Placental epithelial cell (primary cell): ENCODE results near the gene POTEG. TPM values are rescaled to one million over a fixed set of nuclear protein-coding genes. Genes with fewer than 3 reads are reported as not detected.

Experiments
- small RNA-seq: library from RNA; depleted of rRNA; stranded (forward); fragments of <200 nt; gene quantifications from one replicate; pipeline ENCODE3, GENCODE V24; 2012
- total RNA-seq: library from RNA; depleted of rRNA; stranded (reverse); fragments of >200 nt; gene quantifications from 2 replicates; pipeline ENCODE4 v1.2.3, GENCODE V29; 2012

The POTEG gene
- not detected in 2 replicates for total RNA-seq

DNA sequence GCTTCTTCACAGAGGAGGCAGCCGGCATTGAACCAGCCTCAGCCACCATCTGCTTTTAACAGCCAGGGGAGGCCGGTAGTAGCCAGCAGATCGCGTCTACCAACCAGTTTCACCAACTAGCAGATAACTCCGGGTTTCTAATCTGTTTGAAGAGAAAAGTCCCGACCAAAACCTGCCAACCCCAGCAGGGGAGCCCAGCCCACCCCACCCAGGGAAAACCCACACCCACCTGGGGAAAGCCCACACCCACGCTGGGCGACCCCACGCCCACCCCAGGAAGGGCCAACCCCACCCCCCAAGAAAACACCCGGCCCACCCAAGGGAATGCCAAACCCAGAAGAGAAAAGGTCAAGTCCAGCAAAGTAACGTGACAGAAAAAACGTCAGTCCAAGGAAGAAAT is at the start of gene POTEG:
POTEG (minus strand) TSS at position 101 of the 400 bp plus-strand sequence; CDS start at position 49, 52 bp downstream.

Small RNAs within 50 kb of the gene (small RNA-seq; reads per million reads assigned to genes)
- not detected for gene RNU6-1268P
